HepG2 (cell line): Measurements from ENCODE around the gene NET1. TPM values are rescaled to one million over a fixed set of nuclear protein-coding genes. Genes with fewer than 3 reads are reported as not detected.
A peak's percentile ranks its signal among the peaks of the same experiment; 100 is the strongest.

Source experiments
- ERF ChIP-seq: IDR thresholded peaks from 2 replicates; pipeline ENCODE4 v1.6.1; 2018; ENCODE audit warnings: missing biosample characterization, missing genetic modification reagents
- FOXA3 ChIP-seq: IDR thresholded peaks from 2 replicates; pipeline ENCODE4 v1.6.1; 2016; ENCODE audit warnings: missing genetic modification reagents, missing compliant biosample characterization
- GATAD2A ChIP-seq: IDR thresholded peaks from 2 replicates; pipeline ENCODE4 v1.6.1; 2016
- HMG20A ChIP-seq: IDR thresholded peaks from 2 replicates; pipeline ENCODE4 v1.6.1; 2016; ENCODE audit warnings: borderline replicate concordance
- IRF2 ChIP-seq: IDR thresholded peaks from 2 replicates; pipeline ENCODE4 v1.6.1; 2018; ENCODE audit warnings: missing genetic modification reagents, missing compliant biosample characterization
- KAT8 ChIP-seq: IDR thresholded peaks from 2 replicates; pipeline ENCODE4 v1.6.1; 2016; ENCODE audit warnings: missing genetic modification reagents, missing compliant biosample characterization
- KLF16 ChIP-seq, 2 experiments: sonication (generic) in 1 of 2; formaldehyde crosslinking in 1 of 2; IDR thresholded peaks; 2 replicates each; pipeline versions ENCODE4 v1.6.1 to v1.8.0; 2016 to 2023; ENCODE audit warnings: missing genetic modification reagents in 2 of 2, missing compliant biosample characterization in 1 of 2
- MXI1 ChIP-seq: IDR thresholded peaks from 3 replicates; pipeline ENCODE4 v1.6.1; 2012; ENCODE audit warnings: low read depth, low read length, inconsistent platforms, borderline replicate concordance
- NCOR1 ChIP-seq: fragments of 200-600 bp; sonication (generic); IDR thresholded peaks from 2 replicates; pipeline ENCODE4 v1.7.0; 2017; ENCODE audit warnings: antibody characterized with exemption, low read length, borderline replicate concordance
- NR2F1 ChIP-seq, 2 experiments: fragments of 450-650 bp in 1 of 2; formaldehyde crosslinking in 1 of 2; IDR thresholded peaks; 2 replicates each; pipeline versions ENCODE4 v1.5.0 to v1.6.1; 2016 to 2020; ENCODE audit warnings: mild to moderate bottlenecking in 1 of 2, missing compliant biosample characterization in 1 of 2, missing genetic modification reagents in 1 of 2, moderate library complexity in 1 of 2
- NR2F2 ChIP-seq: IDR thresholded peaks from 2 replicates; pipeline ENCODE4 v1.6.1; 2012; ENCODE audit warnings: low read depth, inconsistent platforms, borderline replicate concordance
- NR2F6 ChIP-seq, 2 experiments: IDR thresholded peaks; 2 replicates each; pipeline ENCODE4 v1.6.1; 2016; ENCODE audit warnings: antibody characterized with exemption in 1 of 2, mild to moderate bottlenecking in 1 of 2
- PAXIP1 ChIP-seq: sonication (generic); formaldehyde crosslinking; conservative IDR thresholded peaks from 2 replicates; pipeline ENCODE4 v1.4.0; 2020; ENCODE audit warnings: mild to moderate bottlenecking, missing genetic modification reagents, moderate library complexity
- RARA ChIP-seq: IDR thresholded peaks from 2 replicates; pipeline ENCODE4 v1.6.1; 2016; ENCODE audit warnings: missing genetic modification reagents, missing compliant biosample characterization
- RXRB ChIP-seq: IDR thresholded peaks from 2 replicates; pipeline ENCODE4 v1.6.1; 2016; ENCODE audit warnings: borderline replicate concordance, missing genetic modification reagents, missing compliant biosample characterization
- SALL1 ChIP-seq: sonication (generic); formaldehyde crosslinking; IDR thresholded peaks from 2 replicates; pipeline ENCODE4 v1.8.0; 2022; ENCODE audit warnings: mild to moderate bottlenecking, missing genetic modification reagents
- SAP130 ChIP-seq: IDR thresholded peaks from 2 replicates; pipeline ENCODE4 v1.6.1; 2016; ENCODE audit warnings: low read depth
- SKI ChIP-seq: fragments of 450-650 bp; IDR thresholded peaks from one replicate; pipeline ENCODE4 v1.6.1; 2018; ENCODE audit warnings: mild to moderate bottlenecking; ENCODE audit not compliant: partially characterized antibody
- TBL1XR1 ChIP-seq: fragments of 150-350 bp; IDR thresholded peaks from 2 replicates; pipeline ENCODE4 v1.6.1; 2014; ENCODE audit warnings: borderline replicate concordance, low read length; ENCODE audit not compliant: partially characterized antibody
- ZMYM4 ChIP-seq: sonication (generic); formaldehyde crosslinking; IDR thresholded peaks from 2 replicates; pipeline ENCODE4 v1.8.1; 2023; ENCODE audit warnings: mild to moderate bottlenecking, missing genetic modification reagents
- ZNF12 ChIP-seq: sonication (generic); formaldehyde crosslinking; IDR thresholded peaks from 2 replicates; pipeline ENCODE4 v1.5.0; 2020; ENCODE audit warnings: missing genetic modification reagents
- ZNF274 ChIP-seq: sonication (generic); formaldehyde crosslinking; IDR thresholded peaks from 2 replicates; pipeline ENCODE4 v1.5.1; 2020; ENCODE audit warnings: mild to moderate bottlenecking, missing genetic modification reagents
- ZNF660 ChIP-seq: sonication (generic); formaldehyde crosslinking; IDR thresholded peaks from 2 replicates; pipeline ENCODE4 v1.5.1; 2020; ENCODE audit warnings: mild to moderate bottlenecking, low read depth, missing genetic modification reagents, borderline replicate concordance
- ZNF678 ChIP-seq: sonication (generic); formaldehyde crosslinking; IDR thresholded peaks from 2 replicates; pipeline ENCODE4 v1.4.0; 2020; ENCODE audit warnings: mild to moderate bottlenecking, missing genetic modification reagents
- polyA plus RNA-seq, 8 experiments: library from polyadenylated mRNA; depleted of rRNA in 3 of 8; stranded (reverse) in 7 of 8; unstranded in 1 of 8; fragments of >200 nt; fragmentation: Illumina TruSeq in 4 of 8; extraction: Trizol in 4 of 8; gene quantifications; 2 replicates each; pipeline versions ENCODE4 v1.2.1 to v1.2.3, GENCODE V29; 2011 to 2016; ENCODE audit warnings: low read depth in 4 of 8, missing spikeins in 1 of 8, mixed read lengths in 1 of 8; ENCODE audit not compliant: insufficient read depth in 1 of 8
- total RNA-seq, 5 experiments: library from RNA; depleted of rRNA; stranded (reverse); fragments of >200 nt; fragmentation: Illumina TruSeq; extraction: Trizol; gene quantifications; 2 replicates each; pipeline ENCODE4 v1.2.3, GENCODE V29; 2016; ENCODE audit warnings: low read depth in 1 of 5
- TF ChIP-seq, protein P1 (sequence below): sonication (generic); formaldehyde crosslinking; IDR thresholded peaks from 2 replicates; pipeline ENCODE4 v1.4.0; 2020; ENCODE audit warnings: missing genetic modification reagents
- TF ChIP-seq, protein P2 (sequence below): sonication (generic); formaldehyde crosslinking; IDR thresholded peaks from 2 replicates; pipeline ENCODE4 v1.8.0; 2022; ENCODE audit warnings: missing genetic modification reagents, mild to moderate bottlenecking, borderline replicate concordance

NET1 gene
- total and polyA plus RNA-seq, 2 of the 13 experiments (the other 11 are each of a cell fraction or from before 2014, with no cell fraction given): 48.1 to 65.8 TPM

DNA sequence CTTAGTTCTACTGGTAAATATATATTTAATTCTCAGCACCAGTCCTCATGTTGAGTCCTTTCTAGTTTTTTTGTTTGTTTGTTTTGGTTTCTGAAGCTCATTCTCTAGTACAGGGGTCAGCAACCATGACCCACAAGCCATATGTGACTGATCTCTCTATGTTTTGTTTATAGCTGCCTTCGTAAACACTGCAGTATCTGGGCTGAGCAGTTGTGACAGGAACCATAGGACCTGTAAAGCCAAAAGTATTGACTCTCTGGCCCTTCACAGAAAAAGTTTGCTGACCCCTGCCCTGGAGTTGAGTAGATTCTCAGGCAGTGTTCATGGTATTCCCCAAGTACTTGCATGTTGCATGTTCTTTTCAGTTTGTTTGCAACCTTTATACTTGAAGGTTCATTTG lies 20.8 kb downstream of the NET1 start (continued):
- TF ChIP-seq, protein P1, sequence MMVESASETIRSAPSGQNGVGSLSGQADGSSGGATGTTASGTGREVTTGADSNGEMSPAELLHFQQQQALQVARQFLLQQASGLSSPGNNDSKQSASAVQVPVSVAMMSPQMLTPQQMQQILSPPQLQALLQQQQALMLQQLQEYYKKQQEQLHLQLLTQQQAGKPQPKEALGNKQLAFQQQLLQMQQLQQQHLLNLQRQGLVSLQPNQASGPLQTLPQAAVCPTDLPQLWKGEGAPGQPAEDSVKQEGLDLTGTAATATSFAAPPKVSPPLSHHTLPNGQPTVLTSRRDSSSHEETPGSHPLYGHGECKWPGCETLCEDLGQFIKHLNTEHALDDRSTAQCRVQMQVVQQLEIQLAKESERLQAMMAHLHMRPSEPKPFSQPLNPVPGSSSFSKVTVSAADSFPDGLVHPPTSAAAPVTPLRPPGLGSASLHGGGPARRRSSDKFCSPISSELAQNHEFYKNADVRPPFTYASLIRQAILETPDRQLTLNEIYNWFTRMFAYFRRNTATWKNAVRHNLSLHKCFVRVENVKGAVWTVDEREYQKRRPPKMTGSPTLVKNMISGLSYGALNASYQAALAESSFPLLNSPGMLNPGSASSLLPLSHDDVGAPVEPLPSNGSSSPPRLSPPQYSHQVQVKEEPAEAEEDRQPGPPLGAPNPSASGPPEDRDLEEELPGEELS (CRISPR knock-in tag): peak; percentile 65
- TF ChIP-seq NCOR1: peak; percentile 28; the same call in 1 of the 2 replicates
- TF ChIP-seq ERF (CRISPR knock-in tag): peak; percentile 22; the same call in 1 of the 2 replicates
- peak; percentile 45 for TF ChIP-seq SKI
- 0 out of 2 replicates have a peak, but pooled peaks have one; percentile 16 for TF ChIP-seq ZMYM4 (CRISPR knock-in tag)
- TF ChIP-seq NR2F2: peak; percentile 76
- TF ChIP-seq FOXA3: peak; percentile 65
- peak; percentile 32; the same call in 1 of the 2 replicates for TF ChIP-seq IRF2
- TF ChIP-seq TBL1XR1: peak; percentile 67
- no peak for TF ChIP-seq ZNF678 (CRISPR knock-in tag)
- peak; percentile 35; the same call in 1 of the 2 replicates for TF ChIP-seq GATAD2A (CRISPR knock-in tag)
- TF ChIP-seq NR2F6 (IDR thresholded peaks at IDR 0.05): peak; percentile 73; the same call in 1 of the 2 replicates
- TF ChIP-seq NR2F6 (CRISPR knock-in tag; IDR thresholded peaks at IDR 0.05): peak; percentile 68; the same call in 1 of the 2 replicates
- TF ChIP-seq KLF16 (CRISPR knock-in tag; IDR thresholded peaks at IDR 0.05): no peak
- TF ChIP-seq ZNF660 (CRISPR knock-in tag): no peak
- peak; percentile 34; the same call in 1 of the 2 replicates for TF ChIP-seq HMG20A (CRISPR knock-in tag)
- peak; percentile 46; the same call in 1 of the 2 replicates for TF ChIP-seq SAP130 (CRISPR knock-in tag)
- peak; percentile 58 for TF ChIP-seq PAXIP1 (CRISPR knock-in tag)
- TF ChIP-seq KAT8 (CRISPR knock-in tag): no peak
- peak; percentile 32; the same call in 1 of the 3 replicates for TF ChIP-seq MXI1
- TF ChIP-seq ZNF12 (CRISPR knock-in tag): no peak
- TF ChIP-seq RXRB (CRISPR knock-in tag): peak; percentile 71; the same call in 1 of the 2 replicates
- TF ChIP-seq ZNF274 (CRISPR knock-in tag): no peak
- TF ChIP-seq, protein P2, sequence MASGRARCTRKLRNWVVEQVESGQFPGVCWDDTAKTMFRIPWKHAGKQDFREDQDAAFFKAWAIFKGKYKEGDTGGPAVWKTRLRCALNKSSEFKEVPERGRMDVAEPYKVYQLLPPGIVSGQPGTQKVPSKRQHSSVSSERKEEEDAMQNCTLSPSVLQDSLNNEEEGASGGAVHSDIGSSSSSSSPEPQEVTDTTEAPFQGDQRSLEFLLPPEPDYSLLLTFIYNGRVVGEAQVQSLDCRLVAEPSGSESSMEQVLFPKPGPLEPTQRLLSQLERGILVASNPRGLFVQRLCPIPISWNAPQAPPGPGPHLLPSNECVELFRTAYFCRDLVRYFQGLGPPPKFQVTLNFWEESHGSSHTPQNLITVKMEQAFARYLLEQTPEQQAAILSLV (CRISPR knock-in tag): no peak
- TF ChIP-seq RARA: peak; percentile 67
- peak; percentile 45; the same call in 1 of the 2 replicates for TF ChIP-seq SALL1
- TF ChIP-seq NR2F1 (CRISPR knock-in tag; IDR thresholded peaks at IDR 0.05): peak; percentile 68 to 94
